Measurements from ENCODE around the gene BABAM2. TPM values are rescaled to one million over a fixed set of nuclear protein-coding genes. Genes with fewer than 3 reads are reported as not detected.
A peak's percentile ranks its signal among the peaks of the same experiment; 100 is the strongest.

The BABAM2 gene
- total RNA-seq, 2 experiments from 2014 or later = 66.8 to 68.4 TPM

GRCh38 chr2:28380219-28380618 is 489.7 kb downstream of the BABAM2 start:
- no peaks in the 10 kb centered on the region for H3K9me3 Mint-ChIP-seq
- peaks cover 14% of the 10 kb centered on the region for H3K4me1 Mint-ChIP-seq (ENCODE audit: low read depth)
- CTCF ChIA-PET = interaction anchor here (1.1 to 1.5 kb wide), 2 partner anchors 13 to 697 kb away, joined by 3 to 4 read pairs; no protein-coding TSS in a partner anchor
- H3K36me3 Mint-ChIP-seq (ENCODE audit: low read depth) = no peaks in the 10 kb centered on the region
- no peak overlapping the region for H3K27ac Mint-ChIP-seq
- POLR2A ChIA-PET = interaction anchor here (0.6 to 4.8 kb wide), 4 partner anchors 11 to 34 kb away, joined by 3 to 19 read pairs (median 4); no protein-coding TSS in a partner anchor
- DNase-seq (no peak), ATAC-seq (no peak)
- H3K4me3 Mint-ChIP-seq = no peak overlapping the region
- TF ChIP-seq CTCF (IDR thresholded peaks at IDR 0.05) = no peak
- intact Hi-C loops (cut with micrococcal nuclease) = no loop called here
- no peaks in the 10 kb centered on the region for H3K27me3 Mint-ChIP-seq

GRCh38 chr2:28381225-28382180 is 491.0 kb downstream of the BABAM2 start:
- no peaks in the 10 kb centered on the region for H3K36me3 Mint-ChIP-seq (ENCODE audit: low read depth)
- ATAC-seq = no peak
- no peak overlapping the region for H3K27ac Mint-ChIP-seq
- H3K4me1 Mint-ChIP-seq (ENCODE audit: low read depth) = peaks cover 14% of the 10 kb centered on the region
- no peak overlapping the region for H3K4me3 Mint-ChIP-seq
- ChIA-PET CTCF (interaction anchor here (1.1 to 1.3 kb wide), 4 partner anchors 11 to 71 kb away, joined by 3 read pairs; no protein-coding TSS in a partner anchor), POLR2A (interaction anchor here (1.2 to 4.8 kb wide), 3 partner anchors 9 to 16 kb away, joined by 3 to 19 read pairs (median 6); no protein-coding TSS in a partner anchor)
- no peak for TF ChIP-seq CTCF (IDR thresholded peaks at IDR 0.05)
- intact Hi-C loops (cut with micrococcal nuclease) = no loop called here
- H3K9me3 Mint-ChIP-seq = no peaks in the 10 kb centered on the region
- H3K27me3 Mint-ChIP-seq = peaks cover 1% of the 10 kb centered on the region
- DNase-seq = no peak

GRCh38 chr2:28382755-28383154 is 492.2 kb downstream of the BABAM2 start:
- H3K9me3 Mint-ChIP-seq = no peaks in the 10 kb centered on the region
- POLR2A ChIA-PET = interaction anchor here (0.6 to 4.8 kb wide), 2 partner anchors 8 to 249 kb away, joined by 3 to 19 read pairs; no protein-coding TSS in a partner anchor
- H3K36me3 Mint-ChIP-seq (ENCODE audit: low read depth) = no peaks in the 10 kb centered on the region
- intact Hi-C loops (cut with micrococcal nuclease) = no loop called here
- no peak overlapping the region for H3K27ac Mint-ChIP-seq
- H3K4me3 Mint-ChIP-seq = no peak overlapping the region
- peaks cover 20% of the 10 kb centered on the region for H3K4me1 Mint-ChIP-seq (ENCODE audit: low read depth)
- ATAC-seq (no peak), DNase-seq (no peak)
- CTCF ChIA-PET = interaction anchor here (1.2 kb wide), 1 partner anchor 70 kb away, joined by 3 read pairs; no protein-coding TSS in a partner anchor
- H3K27me3 Mint-ChIP-seq = peaks cover 1% of the 10 kb centered on the region
- TF ChIP-seq CTCF (IDR thresholded peaks at IDR 0.05) = no peak

- Mint-ChIP-seq H3K9me3 (no peaks in the 10 kb centered on the region), H3K36me3 (ENCODE audit: low read depth) (no peaks in the 10 kb centered on the region), H3K27ac (peak overlapping the region; percentile 60), H3K4me1 (ENCODE audit: low read depth) (peaks cover 28% of the 10 kb centered on the region), H3K4me3 (no peak overlapping the region), H3K27me3 (peaks cover 1% of the 10 kb centered on the region)
- CTCF ChIA-PET = no interaction called here
- intact Hi-C loops (cut with micrococcal nuclease) = no loop called here
- DNase-seq (peak; percentile 43), ATAC-seq (no peak)
- POLR2A ChIA-PET = interaction anchor here (1.1 kb wide), 1 partner anchor 9 kb away, joined by 3 read pairs; no protein-coding TSS in a partner anchor
- no peak for TF ChIP-seq CTCF (IDR thresholded peaks at IDR 0.05)
Observed at GRCh38 chr2:28387082-28387960, 496.8 kb downstream of the BABAM2 start.

Small RNA genes within 50 kb of the gene (microRNA-seq; reads per million reads assigned to microRNA genes)
- gene MIR4263 (ENCODE audit: borderline microRNAs expressed, borderline replicate concordance) = not detected

Other genes with a start within 250 kb of the BABAM2 start
- 10 to 100 TPM; 21.8 to 22.6 TPM for gene SUPT7L, start 227.1 kb upstream of the BABAM2 start, total RNA-seq
- 10 to 100 TPM; 19.1 to 19.3 TPM for gene SLC4A1AP, start 226.8 kb upstream of the BABAM2 start, total RNA-seq
- gene MRPL33, start 119.0 kb upstream of the BABAM2 start, total RNA-seq = 10 to 100 TPM; 54.6 to 59.2 TPM
- gene RBKS, start 342 bp upstream of the BABAM2 start, total RNA-seq = 1 to 10 TPM; 7.2 to 8.9 TPM